GM18502 (cell line): ENCODE data around the gene DYNC2I2.
"Not testable (repeated sequence)": the region's sequence is repeated elsewhere in the genome, so short reads cannot be mapped to it uniquely, and the experiment has no call there.

Experiments used
- ATAC-seq: cut with Tn5 transposase; IDR thresholded peaks from one replicate; pipeline ENCODE4 v1.9.1; 2021; ENCODE audit warnings: mild to moderate bottlenecking; ENCODE audit not compliant: unreplicated experiment, poor library complexity

Gene DYNC2I2

GRCh38 chr9:128687453-128687852 is 30.8 kb upstream of the DYNC2I2 start:
- ATAC-seq, result no peak

- no peak for ATAC-seq
Observed at GRCh38 chr9:128685636-128686489, 29.2 kb upstream of the DYNC2I2 start.

DNA sequence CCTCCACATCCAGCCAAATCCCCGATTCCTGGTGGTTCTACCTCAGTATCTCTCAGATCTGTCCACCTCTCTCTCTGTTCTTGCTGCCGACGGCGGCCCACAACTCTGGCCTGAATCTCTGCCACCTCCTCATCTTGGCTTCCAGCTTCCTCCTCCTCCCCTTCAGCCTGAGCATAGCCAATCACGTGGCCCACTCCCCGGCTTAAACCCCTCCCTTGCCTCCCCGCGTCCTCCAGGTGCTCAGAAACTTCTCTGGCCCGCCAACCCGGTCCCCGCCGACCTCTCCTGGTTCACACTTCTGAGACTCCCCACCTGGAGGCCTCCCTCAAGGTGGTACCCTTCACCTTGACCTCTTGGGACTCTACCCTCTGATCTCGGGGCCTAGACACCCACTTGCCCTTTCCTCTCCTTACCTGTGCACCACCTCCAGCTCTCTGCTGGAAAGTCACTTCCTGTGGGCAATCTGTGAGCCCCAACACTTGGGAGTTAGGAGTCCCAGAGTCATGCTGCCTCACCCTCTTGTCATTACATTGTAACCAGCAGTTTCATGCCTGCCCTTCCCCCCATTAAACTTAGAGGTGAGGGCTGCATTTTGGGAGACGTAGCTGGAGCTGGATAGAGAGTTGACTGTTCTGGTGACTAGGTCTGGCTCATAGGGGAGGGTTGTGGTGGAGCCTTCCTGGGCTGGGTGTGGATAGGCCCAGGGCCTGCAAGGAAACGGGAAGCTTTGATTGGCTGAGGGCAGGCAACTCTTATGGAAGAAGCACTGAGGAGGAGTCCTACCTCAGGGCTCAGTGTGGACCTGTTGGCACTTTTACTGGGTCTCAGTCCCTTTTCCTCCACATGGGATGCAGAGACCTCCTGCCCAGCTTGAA is 27.9 kb upstream of the DYNC2I2 start:
- ATAC-seq, result peak; percentile 25

GRCh38 chr9:128684065-128684324 is 27.3 kb upstream of the DYNC2I2 start:
- ATAC-seq, result no peak

- no peak for ATAC-seq
Observed at GRCh38 chr9:128683340-128684064, 26.9 kb upstream of the DYNC2I2 start.

GRCh38 chr9:128677794-128678193 is 21.1 kb upstream of the DYNC2I2 start:
- no peak for ATAC-seq

DNA sequence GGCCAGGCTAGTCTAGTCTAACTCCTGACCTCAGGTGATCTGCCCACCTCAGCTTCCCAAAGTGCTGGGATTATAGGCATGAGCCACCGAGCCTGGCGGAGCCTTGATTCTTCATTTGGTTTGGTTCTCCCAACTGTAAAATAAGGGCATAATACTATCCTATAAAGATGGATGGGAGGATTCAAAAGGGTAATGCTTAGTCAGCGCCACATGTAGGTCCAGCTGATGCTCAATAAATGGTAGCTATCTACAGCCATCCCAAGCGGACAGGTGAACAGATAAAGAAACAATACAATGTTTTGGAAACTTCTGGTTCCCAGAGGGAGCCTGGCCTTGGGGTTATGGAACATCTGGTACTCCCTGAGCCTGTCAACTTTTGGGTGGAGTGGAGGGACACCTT is 18.7 kb upstream of the DYNC2I2 start:
- ATAC-seq, result no peak

DNA sequence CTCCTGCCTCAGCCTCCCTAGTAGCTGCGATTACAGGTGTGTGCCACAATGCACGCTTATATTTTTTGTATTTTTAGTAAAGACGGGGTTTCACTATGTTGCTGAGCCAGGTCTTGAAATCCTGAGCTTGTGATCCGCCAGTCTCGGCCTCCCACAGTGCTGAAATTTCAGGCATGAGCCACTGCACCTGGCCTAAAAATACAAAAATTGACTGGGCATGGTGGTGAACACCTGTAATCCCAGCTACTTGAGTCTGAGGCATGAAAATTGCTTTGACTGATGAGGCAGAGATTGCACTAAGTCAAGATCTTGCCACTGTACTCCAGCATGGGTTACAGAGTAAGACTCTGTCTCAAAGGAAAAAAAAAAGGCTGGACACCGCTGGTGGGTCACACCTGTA is 13.1 kb upstream of the DYNC2I2 start:
- ATAC-seq, result no peak

DNA sequence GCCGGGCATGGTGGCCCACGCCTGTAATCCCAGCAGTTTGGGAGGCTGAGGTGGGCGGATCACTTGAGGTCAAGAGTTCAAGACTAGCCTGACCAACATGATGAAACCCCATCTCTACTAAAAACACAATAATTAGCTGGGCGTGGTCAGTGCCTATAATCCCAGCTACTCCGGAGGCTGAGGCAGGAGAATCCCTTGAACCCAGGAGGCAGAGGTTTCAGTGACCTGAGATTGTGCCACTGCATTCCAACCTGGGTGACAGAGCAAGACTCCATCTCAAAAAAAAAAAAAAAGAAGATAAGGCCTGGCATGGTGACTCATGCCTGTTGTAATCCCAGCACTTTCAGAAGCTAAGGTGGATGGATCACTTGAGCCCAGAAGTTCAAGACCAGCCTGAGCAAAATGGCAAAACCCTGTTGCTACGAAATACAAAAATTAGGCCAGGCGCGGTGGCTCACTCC is 9.9 kb upstream of the DYNC2I2 start:
- ATAC-seq, result not testable (repeated sequence)

DNA sequence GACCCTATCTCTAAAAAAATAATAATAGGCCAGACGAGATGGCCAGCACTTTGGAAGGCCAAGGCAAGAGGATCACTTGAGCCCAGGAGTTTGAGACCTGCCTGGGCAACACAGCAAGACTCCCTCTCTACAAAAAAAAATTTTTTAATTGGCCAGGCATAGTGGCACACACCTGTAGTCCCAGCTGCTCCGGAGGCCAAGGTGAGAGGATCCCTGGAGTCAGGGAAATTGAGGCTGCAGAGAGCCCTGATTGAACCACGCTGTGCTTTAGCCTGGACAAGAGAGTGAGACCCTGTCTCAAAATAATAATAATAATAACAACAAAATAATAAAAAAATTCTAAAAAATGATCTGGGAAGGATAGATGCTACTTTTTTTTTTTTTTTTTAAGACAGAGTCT is 1.1 kb upstream of the DYNC2I2 start:
- ATAC-seq, result no peak

GRCh38 chr9:128657344-128657704 is 677 bp upstream of the DYNC2I2 start:
- ATAC-seq, result no peak

DNA sequence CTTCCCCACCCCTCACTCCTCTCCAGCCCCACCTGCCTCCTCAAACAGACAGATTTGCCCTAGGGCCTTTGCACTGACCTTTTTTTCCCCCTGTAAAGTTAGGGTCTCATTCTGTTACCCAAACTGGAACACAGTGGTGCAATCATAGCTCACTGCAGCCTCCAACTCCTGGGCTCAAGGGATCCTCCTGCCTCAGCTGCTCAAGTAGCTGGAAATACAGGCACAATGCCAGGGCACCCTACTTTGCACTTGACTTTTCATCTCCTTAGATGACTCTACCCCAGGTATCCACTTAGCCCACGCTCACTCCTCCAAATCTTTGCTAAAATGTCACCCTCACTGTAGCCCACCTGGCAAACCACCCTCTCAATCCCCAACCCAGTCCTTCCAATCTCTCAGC is 2.2 kb downstream of the DYNC2I2 start:
- ATAC-seq, result no peak

GRCh38 chr9:128653908-128654307 is 2.7 kb downstream of the DYNC2I2 start:
- ATAC-seq, result no peak

DNA sequence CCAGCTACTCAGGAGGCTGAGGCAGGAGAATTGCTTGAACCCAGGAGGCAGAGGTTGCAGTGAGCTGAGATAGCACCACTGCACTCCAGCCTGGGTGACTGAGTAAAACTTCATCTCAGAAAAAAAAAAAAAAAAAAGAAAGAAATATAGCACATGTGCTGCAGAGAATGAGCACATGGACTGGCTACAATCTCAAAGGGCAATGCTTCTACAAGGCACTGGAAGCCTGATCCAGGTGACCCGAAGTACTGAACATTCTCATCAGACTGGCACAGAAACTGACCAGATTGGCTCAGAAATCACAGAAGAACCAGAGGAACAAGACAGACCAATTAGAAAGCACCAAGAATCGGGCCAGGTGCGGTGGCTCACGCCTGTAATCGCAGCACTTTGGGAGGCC is 4.8 kb downstream of the DYNC2I2 start:
- no peak for ATAC-seq

DNA sequence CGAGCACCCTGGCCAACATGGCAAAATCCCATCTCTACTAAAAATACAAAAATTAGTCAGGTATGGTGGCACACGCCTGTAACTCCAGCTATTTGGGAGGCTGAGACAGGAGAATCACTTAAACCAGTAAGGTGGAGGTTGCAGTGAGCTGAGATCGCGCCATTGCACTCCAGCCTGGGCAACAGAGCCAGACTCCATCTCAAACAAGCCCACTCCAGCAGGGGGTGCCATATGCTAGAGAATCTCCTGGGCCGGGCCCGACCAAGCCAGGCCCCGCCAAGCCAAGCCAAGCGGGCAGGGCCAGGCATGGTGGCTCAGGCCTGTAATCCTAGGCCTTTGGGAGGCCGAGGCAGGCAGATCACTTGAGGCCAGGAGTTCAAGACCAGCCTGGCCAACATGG is 8.4 kb downstream of the DYNC2I2 start:
- ATAC-seq, result not testable (repeated sequence)

GRCh38 chr9:128643519-128644300 is 12.9 kb downstream of the DYNC2I2 start:
- ATAC-seq, result peak; percentile 61

DNA sequence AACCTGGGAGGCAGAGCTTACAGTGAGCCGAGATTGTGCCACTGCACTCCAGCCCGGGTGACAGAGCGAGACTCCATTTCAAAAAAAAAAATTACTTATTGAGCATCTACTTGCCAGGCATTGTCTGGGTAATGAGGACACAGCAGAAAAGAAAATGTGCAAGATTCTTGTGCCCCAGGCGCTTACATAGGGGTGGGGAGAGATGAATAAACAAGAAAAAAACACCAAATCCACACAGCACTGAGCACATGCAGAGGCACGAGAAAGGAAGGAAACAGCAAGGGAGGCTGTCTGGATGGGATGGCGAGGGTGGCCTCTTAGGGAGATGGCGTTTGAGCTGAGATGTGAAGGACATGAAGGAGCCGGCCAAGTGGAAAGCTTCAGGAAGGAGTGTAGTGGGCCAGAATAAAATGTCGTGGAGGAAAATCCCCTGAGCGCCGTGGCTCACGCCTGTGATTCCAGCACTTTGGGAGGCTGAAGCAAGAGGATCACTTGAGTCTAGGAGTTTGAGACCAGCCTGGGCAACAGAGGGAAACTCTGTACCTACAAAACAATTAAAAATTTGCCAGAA is 13.9 kb downstream of the DYNC2I2 start:
- no peak for ATAC-seq

GRCh38 chr9:128640603-128641002 is 16.0 kb downstream of the DYNC2I2 start:
- no peak for ATAC-seq

- no peak for ATAC-seq
Observed at GRCh38 chr9:128638580-128638979, 18.1 kb downstream of the DYNC2I2 start.

GRCh38 chr9:128637656-128638055 is 19.0 kb downstream of the DYNC2I2 start:
- ATAC-seq, result no peak
